Colonic mucosa (tissue), 4 donors: ENCODE measurements around the gene MAP3K5. TPM values are rescaled to one million over a fixed set of nuclear protein-coding genes. Genes with fewer than 3 reads are reported as not detected.

Source experiments
- DNase-seq: peaks from one replicate; pipeline ENCODE4 v3.0.0-alpha.2; 2020
- H3K27ac ChIP-seq: fragments of 200-600 bp; one replicate; pipeline ENCODE4 v1.8.0; 2021
- H3K27me3 ChIP-seq: fragments of 200-600 bp; one replicate; pipeline ENCODE4 v1.8.0; 2021
- H3K36me3 ChIP-seq: fragments of 200-600 bp; one replicate; pipeline ENCODE4 v1.8.0; 2021
- H3K4me1 ChIP-seq: fragments of 200-600 bp; one replicate; pipeline ENCODE4 v1.8.0; 2021; ENCODE audit warnings: mild to moderate bottlenecking
- H3K4me3 ChIP-seq: fragments of 200-600 bp; one replicate; pipeline ENCODE4 v1.8.0; 2021
- H3K9ac ChIP-seq, 2 donors: one replicate each; pipeline ENCODE4 v1.7.0; 2013; ENCODE audit warnings: control low read depth in 2 of 2, low read depth in 2 of 2, low read length in 2 of 2
- H3K9me3 ChIP-seq: fragments of 200-600 bp; one replicate; pipeline ENCODE4 v1.8.0; 2021
- CTCF ChIP-seq: fragments of 200-600 bp; IDR thresholded peaks from one replicate; pipeline ENCODE4 v1.8.0; 2022; ENCODE audit warnings: antibody characterized with exemption, mild to moderate bottlenecking
- intact Hi-C: fragments of 100-400 bp; cut with DNase I; formaldehyde crosslinking; loops from one replicate; pipeline ENCODE4 v1.14.1; 2022
- total RNA-seq, 2 donors: library from RNA; stranded (reverse); fragmentation: NEBNext Ultra II Directional in 1 of 2; extraction: Animal tissue kit (Norgen Biotek cat#: 25700) in 1 of 2; gene quantifications; one replicate each; pipeline ENCODE4 v1.2.1, GENCODE V29; 2021
- donor health status: healthy.
- donor health status: DM: no; HTN: no; CAD: no.
- donor health status: DM: no; HTN: no; CAD: no.

The MAP3K5 gene
- total RNA-seq, 2 donors from 2014 or later = 15.3 to 17.1 TPM

GRCh38 chr6:136548582-136549299, 243.5 kb downstream of the MAP3K5 start:
- H3K36me3 ChIP-seq = no peaks in the 10 kb centered on the region
- no peaks in the 10 kb centered on the region for H3K9me3 ChIP-seq
- peak overlapping the region in 1 of 2 donors; percentile 87 for H3K9ac ChIP-seq
- intact Hi-C loops = loop anchor here (10.0 kb wide), 1 partner anchor 164 kb away; no protein-coding TSS in a partner anchor
- TF ChIP-seq CTCF = no peak
- H3K27ac ChIP-seq = no peak overlapping the region
- peaks cover 4% of the 10 kb centered on the region for H3K4me1 ChIP-seq
- H3K27me3 ChIP-seq = no peaks in the 10 kb centered on the region
- peak overlapping the region; percentile 64 for H3K4me3 ChIP-seq
- DNase-seq = no peak

- intact Hi-C loops = loop anchor here (10.0 kb wide), 1 partner anchor 163 kb away; no protein-coding TSS in a partner anchor
- Histone ChIP-seq H3K4me3 (no peak overlapping the region), H3K36me3 (no peaks in the 10 kb centered on the region), H3K27me3 (no peaks in the 10 kb centered on the region), H3K9me3 (no peaks in the 10 kb centered on the region), H3K4me1 (peaks cover 4% of the 10 kb centered on the region), H3K9ac (no peak overlapping the region), H3K27ac (no peak overlapping the region)
- DNase-seq = no peak
- no peak for TF ChIP-seq CTCF
These were observed 244.4 kb downstream of the MAP3K5 start for GRCh38 chr6:136547871-136548270.

GRCh38 chr6:136547336-136547735, 244.9 kb downstream of the MAP3K5 start:
- intact Hi-C loops = loop anchor here (10.0 kb wide), 1 partner anchor 163 kb away; no protein-coding TSS in a partner anchor
- no peak for DNase-seq
- Histone ChIP-seq H3K27me3 (no peaks in the 10 kb centered on the region), H3K36me3 (no peaks in the 10 kb centered on the region), H3K4me1 (peaks cover 4% of the 10 kb centered on the region), H3K27ac (no peak overlapping the region), H3K4me3 (no peak overlapping the region), H3K9me3 (no peaks in the 10 kb centered on the region), H3K9ac (no peak overlapping the region)
- peak; percentile 53 for TF ChIP-seq CTCF

GRCh38 chr6:136546331-136546730, 245.9 kb downstream of the MAP3K5 start:
- no peaks in the 10 kb centered on the region for H3K36me3 ChIP-seq
- no peak for TF ChIP-seq CTCF
- DNase-seq = no peak
- H3K9me3 ChIP-seq = no peaks in the 10 kb centered on the region
- H3K4me3 ChIP-seq = no peak overlapping the region
- H3K27me3 ChIP-seq = no peaks in the 10 kb centered on the region
- H3K27ac ChIP-seq = no peak overlapping the region
- no peak overlapping the region for H3K9ac ChIP-seq
- intact Hi-C loops = loop anchor here (10.0 kb wide), 1 partner anchor 162 kb away; no protein-coding TSS in a partner anchor
- H3K4me1 ChIP-seq = peaks cover 4% of the 10 kb centered on the region

GRCh38 chr6:136544326-136544725, 248.0 kb downstream of the MAP3K5 start:
- no peak for TF ChIP-seq CTCF

More at GRCh38 chr6:136544326-136544725, 248.0 kb downstream of the MAP3K5 start:
- Histone ChIP-seq H3K4me1 (peaks cover 4% of the 10 kb centered on the region), H3K4me3 (no peak overlapping the region), H3K27ac (no peak overlapping the region), H3K27me3 (no peaks in the 10 kb centered on the region), H3K9ac (no peak overlapping the region), H3K9me3 (no peaks in the 10 kb centered on the region), H3K36me3 (no peaks in the 10 kb centered on the region)
- no peak for DNase-seq
- intact Hi-C loops = loop anchor here (10.0 kb wide), 1 partner anchor 160 kb away; no protein-coding TSS in a partner anchor
